G401.6 (cell line): ENCODE results near the gene LPCAT3.

Experiments used
- FAIRE-seq: peaks from 2 replicates; lab custom pipeline; 2012; peaks lifted over from hg19 to GRCh38; lab: Jason Lieb, UNC

The LPCAT3 gene

GRCh38 chr12:6963016-6963731, 55.1 kb downstream of the LPCAT3 start:
- FAIRE-seq: no peak

- no peak for FAIRE-seq
Measured at GRCh38 chr12:6962285-6963015, 55.8 kb downstream of the LPCAT3 start.

DNA sequence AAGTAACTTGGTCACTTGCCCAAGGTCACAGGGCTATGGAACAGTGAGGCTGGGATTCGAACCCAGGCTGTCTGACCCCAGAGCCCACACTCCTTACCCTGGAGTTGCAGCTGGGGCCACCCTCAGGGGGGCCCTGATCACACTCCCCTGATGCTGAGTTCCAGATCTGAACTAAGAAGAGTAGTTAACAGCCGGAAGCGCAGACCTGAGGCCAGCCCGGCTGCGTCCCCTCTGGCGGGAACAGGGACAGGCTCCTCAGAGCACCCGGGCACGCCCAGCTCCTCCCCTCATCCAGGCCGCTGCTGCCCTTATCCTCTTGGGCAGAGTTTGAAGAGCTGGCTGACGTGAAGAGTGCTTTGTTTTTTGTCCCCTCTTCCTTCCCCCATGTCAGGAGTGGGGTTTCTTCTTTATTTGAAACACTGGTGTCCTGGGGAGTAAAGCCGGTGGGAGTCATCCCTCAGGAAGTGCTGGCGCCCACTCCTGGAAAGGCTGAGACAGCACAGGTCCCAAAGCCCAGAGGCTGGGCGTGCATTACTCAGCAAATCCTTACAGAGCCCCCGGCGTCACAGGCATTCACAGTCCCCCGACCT, 56.5 kb downstream of the LPCAT3 start:
- FAIRE-seq: no peak

GRCh38 chr12:6961278-6961694, 57.0 kb downstream of the LPCAT3 start:
- FAIRE-seq: no peak

- FAIRE-seq: no peak
Measured at GRCh38 chr12:6960593-6961277, 57.5 kb downstream of the LPCAT3 start.

DNA sequence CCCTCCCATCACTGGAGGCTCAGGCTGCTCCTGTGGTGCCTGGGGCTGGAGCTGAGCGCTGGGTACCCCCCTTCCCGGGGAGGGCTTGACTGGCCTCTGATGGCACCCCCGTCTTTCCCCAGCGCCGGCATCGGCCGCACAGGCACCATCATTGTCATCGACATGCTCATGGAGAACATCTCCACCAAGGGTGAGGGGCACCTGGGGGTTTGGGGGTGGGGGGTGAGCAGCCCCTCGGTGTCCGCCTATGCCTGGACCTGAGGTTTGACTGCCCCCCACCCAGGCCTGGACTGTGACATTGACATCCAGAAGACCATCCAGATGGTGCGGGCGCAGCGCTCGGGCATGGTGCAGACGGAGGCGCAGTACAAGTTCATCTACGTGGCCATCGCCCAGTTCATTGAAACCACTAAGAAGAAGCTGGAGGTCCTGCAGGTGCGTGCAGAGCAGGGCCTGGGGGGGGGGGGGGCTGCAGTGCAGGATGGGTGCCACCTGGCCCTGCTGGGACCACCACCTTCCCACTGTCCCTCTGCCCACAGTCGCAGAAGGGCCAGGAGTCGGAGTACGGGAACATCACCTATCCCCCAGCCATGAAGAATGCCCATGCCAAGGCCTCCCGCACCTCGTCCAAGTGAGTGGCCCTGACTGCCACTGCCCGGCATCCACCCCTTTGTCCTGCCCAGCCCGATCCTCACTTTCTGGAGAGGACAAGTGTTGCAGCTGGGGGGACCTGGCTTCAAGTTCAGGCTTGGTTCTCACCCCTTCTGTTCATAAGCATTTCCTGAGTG, 58.3 kb downstream of the LPCAT3 start:
- no peak for FAIRE-seq

DNA sequence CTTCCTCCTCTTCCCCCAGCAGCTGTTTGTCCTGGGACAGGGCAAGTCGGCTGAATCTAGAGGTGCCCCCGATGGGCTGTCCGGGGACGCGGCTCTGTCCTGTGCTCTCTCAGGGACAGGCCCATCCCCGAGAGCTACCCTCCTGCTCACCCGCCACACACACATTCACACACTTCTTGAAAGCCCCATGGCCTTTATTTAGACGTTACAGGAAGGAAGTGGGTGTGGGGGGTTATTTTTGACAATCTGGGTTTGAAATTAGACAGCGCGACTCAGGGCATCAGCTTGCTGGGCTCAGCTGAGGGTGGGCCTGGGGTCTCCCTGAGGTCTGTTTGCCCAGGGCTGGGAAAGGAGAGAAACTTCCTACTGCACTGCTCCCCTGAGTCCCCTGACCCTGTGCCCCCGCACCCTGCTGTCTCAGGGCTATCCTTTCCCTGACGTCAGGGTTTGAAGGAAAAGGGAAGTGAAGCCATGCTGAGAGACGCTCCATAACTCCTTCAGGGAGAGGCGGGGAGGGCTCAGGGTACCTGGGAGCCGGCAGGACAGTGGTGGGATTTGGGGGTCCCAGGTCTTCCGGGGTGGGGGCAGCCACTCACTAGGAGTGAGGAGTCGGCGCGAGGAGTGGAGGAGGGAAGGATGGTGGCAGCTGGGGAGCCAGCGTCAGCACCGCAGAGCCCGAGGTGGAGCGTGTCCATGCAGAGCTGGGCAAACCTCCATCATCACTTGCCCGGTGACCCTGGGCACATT, 59.0 kb downstream of the LPCAT3 start:
- FAIRE-seq: no peak

DNA sequence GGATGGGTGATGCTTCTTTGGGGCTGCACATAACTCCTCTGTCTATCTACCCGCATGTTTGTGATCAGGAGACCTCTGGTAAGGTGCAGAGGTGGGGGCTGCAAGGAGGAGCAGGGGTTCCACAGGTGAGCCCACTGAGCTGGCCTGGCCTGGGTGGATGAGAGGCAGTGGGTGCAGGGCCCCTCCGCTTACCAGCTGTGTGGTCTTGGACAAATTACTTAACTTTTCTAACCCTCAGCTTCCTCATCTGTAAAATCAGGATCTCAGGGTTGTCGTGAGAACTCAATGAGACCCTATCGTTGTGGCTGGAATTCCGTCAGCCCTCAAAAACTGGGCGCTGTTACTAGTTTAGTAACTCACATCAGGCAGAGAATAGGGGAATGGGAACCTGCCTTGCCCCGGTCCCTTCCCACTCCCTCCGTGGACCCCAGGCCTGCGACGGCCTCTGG, 59.6 kb downstream of the LPCAT3 start:
- no peak for FAIRE-seq

DNA sequence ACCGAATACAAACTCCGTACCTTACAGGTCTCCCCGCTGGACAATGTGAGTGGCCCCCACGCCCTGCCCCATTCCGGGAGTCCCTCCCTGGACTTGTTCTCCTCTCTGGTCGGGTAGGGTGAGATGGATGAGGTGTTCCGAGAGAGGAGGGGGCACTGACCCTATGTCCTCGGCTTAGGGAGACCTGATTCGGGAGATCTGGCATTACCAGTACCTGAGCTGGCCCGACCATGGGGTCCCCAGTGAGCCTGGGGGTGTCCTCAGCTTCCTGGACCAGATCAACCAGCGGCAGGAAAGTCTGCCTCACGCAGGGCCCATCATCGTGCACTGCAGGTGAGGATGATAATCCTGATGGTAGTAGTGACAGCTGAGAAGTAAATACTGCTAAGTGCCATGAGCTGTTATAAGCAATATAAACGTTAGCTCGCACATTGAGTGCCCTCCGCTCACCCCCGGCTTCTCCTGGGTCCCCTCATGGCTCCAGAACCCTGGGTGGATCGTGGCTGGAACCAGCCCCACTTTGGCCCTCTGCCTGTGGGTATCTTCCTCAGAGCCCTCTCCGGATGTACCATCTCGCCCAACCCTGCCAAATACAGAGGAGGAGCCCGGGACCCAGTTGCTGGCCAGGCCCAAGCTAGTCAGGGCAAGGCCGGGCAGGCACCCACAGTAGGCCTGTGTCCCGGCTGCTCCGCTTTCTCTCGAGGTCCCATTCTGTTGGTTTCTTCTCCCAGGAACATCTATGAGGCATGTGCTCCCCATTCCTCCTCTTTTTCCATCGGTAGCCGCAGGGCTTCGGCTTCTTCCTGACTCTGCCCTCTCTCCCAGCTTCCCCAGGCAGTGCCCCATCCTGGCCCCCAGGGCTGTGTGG, 60.3 kb downstream of the LPCAT3 start:
- no peak for FAIRE-seq

- no peak for FAIRE-seq
Measured at GRCh38 chr12:6957151-6957701, 61.0 kb downstream of the LPCAT3 start.

- FAIRE-seq: no peak
Measured at GRCh38 chr12:6956021-6956727, 62.1 kb downstream of the LPCAT3 start.

- FAIRE-seq: no peak
Measured at GRCh38 chr12:6955108-6956020, 62.9 kb downstream of the LPCAT3 start.

DNA sequence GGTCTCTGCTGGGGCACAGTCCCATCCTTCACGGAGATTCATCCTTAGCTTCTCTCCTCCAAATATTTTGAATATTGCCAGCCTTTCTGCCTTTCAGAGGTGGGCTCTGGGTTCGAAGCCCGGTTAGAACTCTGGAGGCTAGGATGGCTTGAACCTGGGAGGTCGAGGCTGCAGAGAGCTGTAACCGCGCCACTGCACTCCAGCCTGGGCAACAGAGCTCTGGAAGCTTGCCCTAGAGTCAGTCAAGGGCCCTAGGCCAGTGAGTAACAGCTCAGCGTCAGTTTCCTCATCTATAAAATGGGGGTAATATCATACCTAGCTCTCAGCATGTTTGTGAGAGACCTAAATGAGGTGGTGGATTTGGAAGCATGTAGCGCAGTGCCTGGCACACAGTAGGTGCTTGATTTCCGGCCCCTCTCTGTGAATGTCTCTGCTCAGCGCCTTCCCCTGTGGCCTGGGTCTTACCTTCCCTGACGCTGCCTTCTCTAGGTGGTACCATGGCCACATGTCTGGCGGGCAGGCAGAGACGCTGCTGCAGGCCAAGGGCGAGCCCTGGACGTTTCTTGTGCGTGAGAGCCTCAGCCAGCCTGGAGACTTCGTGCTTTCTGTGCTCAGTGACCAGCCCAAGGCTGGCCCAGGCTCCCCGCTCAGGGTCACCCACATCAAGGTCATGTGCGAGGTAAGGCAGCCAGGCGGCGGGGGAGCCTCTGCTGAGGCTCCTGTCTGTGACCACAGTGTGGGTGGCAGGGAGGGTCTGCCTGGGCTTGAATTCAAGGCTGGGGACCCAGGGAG, 63.8 kb downstream of the LPCAT3 start:
- no peak for FAIRE-seq

- no peak for FAIRE-seq
Measured at GRCh38 chr12:6953442-6954315, 64.6 kb downstream of the LPCAT3 start.

DNA sequence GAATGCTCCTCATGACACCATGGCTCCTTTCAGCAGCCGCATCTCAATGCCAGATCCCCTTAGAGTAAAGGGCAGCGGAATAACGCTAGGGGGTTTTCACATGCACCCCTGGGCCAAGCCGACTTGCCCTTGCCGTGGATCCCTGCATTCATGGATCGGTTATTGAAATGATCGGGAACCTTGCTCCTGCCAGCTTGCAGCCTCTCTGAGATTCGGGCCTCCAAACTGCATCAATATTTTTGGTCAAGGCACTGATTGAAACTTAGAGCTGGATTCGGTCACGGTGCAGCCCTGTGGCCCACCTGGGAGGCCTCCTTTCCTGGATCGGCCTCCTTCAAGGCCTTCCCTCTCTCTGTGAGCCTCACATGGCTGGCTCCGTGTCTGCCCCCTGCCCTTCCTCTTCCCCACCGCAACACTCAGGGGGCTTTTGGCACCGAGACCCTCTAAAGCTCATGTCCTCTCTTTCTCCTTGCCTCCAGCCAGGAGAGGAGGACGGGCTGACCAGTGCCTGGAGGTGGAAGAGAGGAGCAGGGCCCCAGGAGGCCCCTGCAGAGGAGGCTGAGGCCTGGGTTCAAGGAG, 65.3 kb downstream of the LPCAT3 start:
- FAIRE-seq: no peak
